H1 (cell line): ENCODE measurements around the gene S100A12.

Experiments
- CEBPB ChIP-seq: IDR thresholded peaks from 2 replicates; pipeline ENCODE4 v1.6.1; 2012; ENCODE audit warnings: low read depth, low read length
- CHD2 ChIP-seq: IDR thresholded peaks from 2 replicates; pipeline ENCODE4 v1.6.1; 2012; ENCODE audit warnings: low read length, improper control_type of control experiment
- CREB1 ChIP-seq: IDR thresholded peaks from 2 replicates; pipeline ENCODE4 v1.6.1; 2012; ENCODE audit warnings: inconsistent platforms
- EP300 ChIP-seq, 2 experiments: IDR thresholded peaks; 1 replicate in 1 of 2; 2 replicates in 1 of 2; pipeline ENCODE4 v1.6.1; 2011 to 2012; ENCODE audit warnings: low read depth in 2 of 2, low read length in 2 of 2, mild to moderate bottlenecking in 2 of 2, borderline replicate concordance in 1 of 2, inconsistent platforms in 1 of 2, moderate library complexity in 1 of 2
- EZH2 ChIP-seq: fragments of 200-600 bp; sonication (generic); IDR thresholded peaks from 2 replicates; pipeline ENCODE4 v1.7.1; 2012; ENCODE audit warnings: low read depth, mild to moderate bottlenecking, moderate library complexity, low read length, inconsistent platforms; ENCODE audit not compliant: severe bottlenecking
- JUND ChIP-seq: IDR thresholded peaks from 2 replicates; pipeline ENCODE4 v1.6.1; 2011; ENCODE audit warnings: mild to moderate bottlenecking, improper control_type of control experiment, low read length
- NRF1 ChIP-seq: IDR thresholded peaks from 2 replicates; pipeline ENCODE4 v1.6.1; 2011; ENCODE audit warnings: mild to moderate bottlenecking, low read depth, low read length, improper control_type of control experiment
- POLR2A ChIP-seq, 2 experiments: IDR thresholded peaks; 1 replicate in 1 of 2; 2 replicates in 1 of 2; pipeline ENCODE4 v1.6.1; 2011; ENCODE audit warnings: low read depth in 2 of 2, low read length in 2 of 2, mild to moderate bottlenecking in 2 of 2; ENCODE audit errors: control extremely low read depth in 1 of 2
- POLR2AphosphoS5 ChIP-seq: IDR thresholded peaks from 2 replicates; pipeline ENCODE4 v1.6.1; 2011; ENCODE audit warnings: low read depth, low read length
- YY1 ChIP-seq: IDR thresholded peaks from 2 replicates; pipeline ENCODE4 v1.6.1; 2011; ENCODE audit warnings: low read depth, mild to moderate bottlenecking, low read length
- TF ChIP-seq, protein P1 (sequence below), 3 experiments: IDR thresholded peaks; 1 replicate in 2 of 3; 2 replicates in 1 of 3; pipeline versions ENCODE4 v1.5.1 to v1.6.1; 2011; ENCODE audit warnings: low read length in 3 of 3, mild to moderate bottlenecking in 3 of 3, inconsistent platforms in 2 of 3, low read depth in 1 of 3, moderate library complexity in 1 of 3; ENCODE audit not compliant: insufficient read depth in 1 of 3; ENCODE audit errors: control extremely low read depth in 1 of 3

DNA sequence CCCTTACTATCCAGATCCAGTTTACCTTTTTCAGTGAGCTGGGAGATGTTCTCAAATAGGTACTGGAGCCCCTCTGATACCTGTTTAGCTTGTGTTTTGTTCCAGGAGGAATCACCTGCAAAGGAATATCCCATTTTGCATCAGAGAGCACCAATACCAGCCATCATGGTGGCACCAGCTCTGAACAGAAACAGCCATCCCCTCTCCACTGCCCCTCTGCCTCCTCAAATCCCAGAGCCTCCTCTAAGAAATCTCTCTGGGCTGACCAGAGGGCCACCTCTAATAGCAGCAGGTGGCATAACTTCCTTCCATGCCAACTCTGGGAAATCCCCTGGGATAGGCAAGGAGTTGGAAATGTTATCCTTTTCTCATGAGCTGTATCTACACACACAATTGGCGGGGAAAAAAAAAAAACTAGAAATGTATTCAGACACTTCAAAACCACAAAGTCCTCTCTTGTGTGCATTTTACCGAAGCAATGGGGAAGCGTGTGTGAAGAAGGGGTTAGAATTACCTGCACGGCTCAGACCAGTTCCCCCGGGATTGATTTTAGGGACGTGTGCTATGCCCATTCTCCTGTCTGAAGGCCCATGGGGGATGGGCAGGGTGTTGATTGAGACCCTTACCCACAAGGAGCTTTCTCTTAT, 29.2 kb downstream of the S100A12 start:
- TF ChIP-seq YY1 (no peak), JUND (no peak), CHD2 (no peak), CREB1 (no peak), POLR2AphosphoS5 (no peak), CEBPB (no peak), EP300 (IDR thresholded peaks at IDR 0.05; ENCODE audit: borderline replicate concordance in 1 of 2, low read depth in 2 of 2, low read length in 2 of 2) (no peak), EZH2 (no peak), POLR2A (IDR thresholded peaks at IDR 0.05; ENCODE audit: control extremely low read depth in 1 of 2, low read depth in 2 of 2, low read length in 2 of 2) (no peak), NRF1 (no peak)
- TF ChIP-seq, protein P1, sequence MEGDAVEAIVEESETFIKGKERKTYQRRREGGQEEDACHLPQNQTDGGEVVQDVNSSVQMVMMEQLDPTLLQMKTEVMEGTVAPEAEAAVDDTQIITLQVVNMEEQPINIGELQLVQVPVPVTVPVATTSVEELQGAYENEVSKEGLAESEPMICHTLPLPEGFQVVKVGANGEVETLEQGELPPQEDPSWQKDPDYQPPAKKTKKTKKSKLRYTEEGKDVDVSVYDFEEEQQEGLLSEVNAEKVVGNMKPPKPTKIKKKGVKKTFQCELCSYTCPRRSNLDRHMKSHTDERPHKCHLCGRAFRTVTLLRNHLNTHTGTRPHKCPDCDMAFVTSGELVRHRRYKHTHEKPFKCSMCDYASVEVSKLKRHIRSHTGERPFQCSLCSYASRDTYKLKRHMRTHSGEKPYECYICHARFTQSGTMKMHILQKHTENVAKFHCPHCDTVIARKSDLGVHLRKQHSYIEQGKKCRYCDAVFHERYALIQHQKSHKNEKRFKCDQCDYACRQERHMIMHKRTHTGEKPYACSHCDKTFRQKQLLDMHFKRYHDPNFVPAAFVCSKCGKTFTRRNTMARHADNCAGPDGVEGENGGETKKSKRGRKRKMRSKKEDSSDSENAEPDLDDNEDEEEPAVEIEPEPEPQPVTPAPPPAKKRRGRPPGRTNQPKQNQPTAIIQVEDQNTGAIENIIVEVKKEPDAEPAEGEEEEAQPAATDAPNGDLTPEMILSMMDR (IDR thresholded peaks at IDR 0.05; ENCODE audit: control extremely low read depth in 1 of 3, insufficient read depth in 1 of 3, low read depth in 1 of 3, low read length in 3 of 3): no peak
